Germinal center (tissue), 1 donor: ENCODE results near the gene GM2A.
"Not testable (repeated sequence)": the region's sequence is repeated elsewhere in the genome, so short reads cannot be mapped to it uniquely, and the experiment has no call there.

Experiments used
- DNase-seq: peaks from one replicate; pipeline ENCODE4 v3.0.0; 2012; ENCODE audit warnings: mixed read lengths, low spot score

Gene GM2A

GRCh38 chr5:151286246-151286645 is 33.3 kb downstream of the GM2A start:
- no peak for DNase-seq

DNA sequence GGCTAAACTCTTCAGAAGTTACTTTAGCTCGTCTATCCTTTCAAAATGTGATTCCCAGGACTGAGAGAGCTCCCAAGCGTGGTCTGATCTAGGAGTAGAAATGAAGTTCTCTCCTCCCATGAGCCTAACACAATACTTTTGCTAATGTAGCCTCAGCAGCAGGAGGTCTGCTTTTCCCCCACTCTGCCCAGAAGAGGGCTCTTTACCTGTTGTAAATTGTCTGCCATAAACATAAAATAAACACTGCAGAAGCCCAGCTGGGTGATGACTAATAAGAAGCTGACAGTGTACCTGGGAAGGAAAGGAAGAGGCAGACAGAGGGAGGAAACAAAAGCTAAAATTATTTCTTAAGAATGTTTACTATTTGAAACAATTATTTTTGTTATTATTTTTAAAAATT is 35.2 kb downstream of the GM2A start:
- DNase-seq = peak; percentile 14

GRCh38 chr5:151293624-151294023 is 40.6 kb downstream of the GM2A start:
- no peak for DNase-seq

DNA sequence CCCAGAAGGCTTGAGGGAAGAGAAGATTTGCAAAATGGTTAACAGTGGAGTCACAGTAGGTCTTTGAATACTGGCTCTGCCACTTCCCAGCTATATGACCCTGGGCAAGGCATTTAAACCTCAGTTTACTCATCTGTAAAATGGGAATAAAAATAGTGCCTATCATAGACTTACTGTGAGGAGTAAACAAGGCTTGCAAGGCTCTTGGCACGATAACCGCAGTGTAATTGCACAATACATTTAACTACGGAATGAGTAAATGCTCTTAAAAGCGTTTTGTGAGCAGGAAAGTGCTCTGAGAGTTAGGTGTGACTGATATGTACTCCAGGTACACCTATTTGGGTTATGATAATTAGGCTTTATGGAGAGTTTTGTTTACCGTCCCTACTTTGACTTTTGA is 42.2 kb downstream of the GM2A start:
- no peak for DNase-seq

DNA sequence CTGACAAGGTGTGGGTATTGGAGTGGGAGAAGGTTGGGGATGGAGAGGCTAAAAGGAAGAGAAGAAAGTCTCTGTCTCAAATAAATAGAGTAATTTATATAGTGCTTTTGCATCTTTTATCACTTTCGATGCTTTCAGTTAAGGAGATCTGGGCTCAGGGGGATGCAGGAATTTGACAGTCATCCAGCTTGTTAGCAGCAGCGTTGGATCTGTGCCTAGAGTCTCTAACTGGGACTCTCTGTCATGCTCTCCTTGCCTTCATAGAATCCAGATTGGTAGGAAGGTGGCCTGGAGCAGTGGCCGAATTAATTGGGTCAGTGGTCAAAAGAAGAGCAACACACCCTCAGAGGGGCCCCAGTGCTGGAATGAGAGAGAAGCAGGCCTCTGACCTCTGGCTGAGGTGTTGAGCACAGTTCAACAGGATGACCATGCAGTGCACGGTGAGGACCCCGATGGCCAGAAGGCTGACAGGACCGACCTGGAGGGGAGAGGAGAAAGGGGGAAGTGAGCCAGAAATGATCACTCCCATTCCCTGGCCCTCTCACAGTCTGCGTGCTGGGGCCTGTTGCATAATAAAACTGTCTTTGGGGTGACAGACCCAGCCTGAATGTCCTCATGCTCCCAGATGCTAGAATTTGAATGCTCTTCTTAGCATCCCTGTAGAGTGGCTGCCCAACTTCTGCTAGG is 42.9 kb downstream of the GM2A start:
- no peak for DNase-seq

DNA sequence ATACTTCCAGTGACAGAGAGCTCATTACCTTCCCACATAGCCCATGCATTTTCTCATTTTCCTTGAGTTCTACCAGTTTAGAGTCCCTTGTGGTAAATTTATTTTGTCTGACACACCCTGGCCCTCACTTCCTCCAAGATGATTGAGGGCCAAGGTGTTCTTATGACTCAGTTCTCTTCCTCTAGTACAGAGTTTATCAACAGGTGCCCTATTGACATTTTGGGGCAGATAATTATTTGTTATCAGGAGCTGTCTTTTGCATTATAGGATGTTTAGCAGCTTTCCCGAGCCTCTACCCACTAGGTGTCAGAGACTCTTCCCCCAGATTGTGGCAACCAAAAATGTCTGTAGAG is 43.5 kb downstream of the GM2A start:
- no peak for DNase-seq

- DNase-seq = no peak
These were observed 44.0 kb downstream of the GM2A start for GRCh38 chr5:151296974-151297373.

- peak; percentile 18 for DNase-seq
These were observed 45.3 kb downstream of the GM2A start for GRCh38 chr5:151298063-151298855.

GRCh38 chr5:151303666-151304065 is 50.7 kb downstream of the GM2A start, which contains the start of gene SLC36A3:
Gene SLC36A3, minus strand, starts transcription at chr5:151303766. Its CDS starts 412 bp downstream, at chr5:151303354.
- no peak for DNase-seq

DNA sequence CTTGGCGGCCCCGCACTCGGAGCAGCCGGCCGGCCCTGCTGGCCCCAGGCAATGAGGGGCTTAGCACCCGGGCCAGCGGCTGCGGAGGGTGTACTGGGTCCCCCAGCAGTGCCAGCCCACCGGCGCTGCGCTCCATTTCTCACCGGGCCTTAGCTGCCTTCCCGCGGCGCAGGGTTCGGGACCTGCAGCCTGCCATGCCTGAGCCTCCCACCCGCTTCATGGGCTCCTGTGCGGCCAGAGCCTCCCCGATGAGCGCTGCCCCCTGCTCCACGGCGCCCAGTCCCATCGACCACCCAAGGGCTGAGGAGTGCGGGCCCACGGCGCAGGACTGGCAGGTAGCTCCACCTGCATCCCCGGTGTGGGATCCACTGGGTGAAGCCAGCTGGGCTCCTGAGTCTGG is 56.3 kb downstream of the GM2A start:
- not testable (repeated sequence) for DNase-seq

- DNase-seq = not testable (repeated sequence)
These were observed 56.8 kb downstream of the GM2A start for GRCh38 chr5:151309821-151310220.

- DNase-seq = no peak
These were observed 57.9 kb downstream of the GM2A start for GRCh38 chr5:151310932-151311331.

DNA sequence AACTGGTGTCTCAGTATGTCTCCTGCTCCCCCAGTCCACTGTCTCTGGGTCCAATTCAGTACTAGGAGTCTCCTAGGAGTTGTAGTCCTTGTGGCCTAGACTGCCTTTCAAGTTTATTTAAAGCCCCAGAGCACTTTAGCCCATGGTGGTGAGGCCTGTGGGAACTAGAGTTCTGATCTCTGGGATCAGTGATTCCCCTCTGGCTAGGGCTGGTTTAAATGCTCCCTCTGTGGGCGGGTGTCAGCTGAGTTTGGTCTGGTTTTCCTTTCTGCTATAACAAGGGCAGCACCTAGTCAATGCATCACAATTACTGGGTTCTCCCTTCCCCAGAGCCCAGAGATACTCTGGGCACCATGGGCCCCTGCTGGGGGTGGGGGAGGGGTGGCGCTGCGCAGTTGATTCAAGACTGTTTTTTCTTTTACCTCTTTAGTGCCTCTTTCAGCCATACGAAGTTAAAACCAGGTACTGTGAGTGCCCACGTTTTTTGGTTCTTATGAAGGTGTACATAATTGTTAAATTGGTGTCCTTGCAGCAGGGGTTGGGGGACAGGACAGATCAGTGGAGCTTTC is 59.9 kb downstream of the GM2A start:
- no peak for DNase-seq

DNA sequence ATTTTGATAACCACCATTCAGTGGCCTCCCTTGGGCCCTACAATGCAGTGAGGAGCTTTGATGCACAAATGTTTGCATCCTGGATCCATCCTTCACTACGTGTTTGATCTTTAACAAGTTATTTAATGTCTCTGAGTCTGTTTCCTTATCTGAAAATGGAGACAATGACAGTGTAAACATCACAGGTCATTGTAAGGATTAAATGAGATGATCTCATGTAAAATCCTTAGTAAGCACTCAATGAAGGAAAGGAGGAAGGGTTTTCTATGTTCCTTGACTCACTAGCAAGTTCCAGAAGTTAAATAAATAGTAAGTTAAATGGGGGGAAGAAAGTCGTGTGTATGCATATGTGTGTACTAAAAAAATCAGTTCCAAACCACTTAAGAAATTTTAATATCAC is 60.4 kb downstream of the GM2A start:
- no peak for DNase-seq

GRCh38 chr5:151315998-151316597 is 63.1 kb downstream of the GM2A start:
- peak; percentile 67 for DNase-seq

- DNase-seq = no peak
These were observed 64.9 kb downstream of the GM2A start for GRCh38 chr5:151317871-151318270.

- DNase-seq = peak; percentile 16
These were observed 66.1 kb downstream of the GM2A start for GRCh38 chr5:151318850-151319732.
